Peyer's patch (tissue), 4 donors: ENCODE measurements around the gene IQGAP2. TPM values are rescaled to one million over a fixed set of nuclear protein-coding genes. Genes with fewer than 3 reads are reported as not detected.

Experiments
- DNase-seq, 3 donors: peaks; one replicate each; pipeline ENCODE4 v3.0.0-alpha.2; 2017 to 2019
- H3K27ac ChIP-seq, 4 donors: fragments of 200-600 bp; sonication (generic); one replicate each; pipeline ENCODE4 v1.5.1; 2016 to 2019
- H3K27me3 ChIP-seq, 2 donors: fragments of 200-600 bp; sonication (generic); one replicate each; pipeline ENCODE4 v1.5.1; 2019
- H3K36me3 ChIP-seq, 3 donors: fragments of 200-600 bp; sonication (generic); one replicate each; pipeline ENCODE4 v1.5.1; 2016 to 2019
- H3K4me1 ChIP-seq, 4 donors: fragments of 200-600 bp; sonication (generic); one replicate each; pipeline ENCODE4 v1.5.1; 2016 to 2019
- H3K4me3 ChIP-seq, 4 donors: fragments of 200-600 bp; sonication (generic); 1 replicate in 3 of 4; 2 replicates in 1 of 4; pipeline ENCODE4 v1.5.1; 2016 to 2019; ENCODE audit warnings: mild to moderate bottlenecking in 1 of 4
- H3K9me3 ChIP-seq, 4 donors: fragments of 200-600 bp; sonication (generic); one replicate each; pipeline ENCODE4 v1.5.1; 2016 to 2019; ENCODE audit warnings: mild to moderate bottlenecking in 1 of 4
- POLR2A ChIP-seq, 2 donors: fragments of 450-650 bp; IDR thresholded peaks; one replicate each; pipeline ENCODE4 v1.5.1; 2017; ENCODE audit warnings: antibody characterized with exemption in 2 of 2, mild to moderate bottlenecking in 2 of 2, moderate library complexity in 2 of 2
- total RNA-seq, 4 donors: library from RNA; depleted of rRNA; stranded (reverse); fragments of >200 nt; gene quantifications; one replicate each; pipeline ENCODE4 v1.1.0, GENCODE V29; 2016
- TF ChIP-seq, protein P1 (sequence below), 6 experiments: fragments of 450-650 bp in 4 of 6; fragments of 200-600 bp in 2 of 6; sonication (generic) in 1 of 6; IDR thresholded peaks; one replicate each; pipeline ENCODE4 v1.5.1; 2017 to 2019; ENCODE audit warnings: antibody characterized with exemption in 6 of 6, mild to moderate bottlenecking in 3 of 6, moderate library complexity in 1 of 6

The IQGAP2 gene
- total RNA-seq, 4 donors from 2014 or later = 58.6 to 110 (median 84.7) TPM

GRCh38 chr5:76379855-76380254 lies 23.2 kb upstream of the IQGAP2 start:
- Histone ChIP-seq H3K4me1 (peaks cover 0 to 14% (median 0%) of the 10 kb centered on the region in 4 donors), H3K4me3 (no peak overlapping the region), H3K36me3 (no peaks in the 10 kb centered on the region), H3K27me3 (no peaks in the 10 kb centered on the region), H3K9me3 (no peaks in the 10 kb centered on the region), H3K27ac (no peak overlapping the region)
- TF ChIP-seq, protein P1, sequence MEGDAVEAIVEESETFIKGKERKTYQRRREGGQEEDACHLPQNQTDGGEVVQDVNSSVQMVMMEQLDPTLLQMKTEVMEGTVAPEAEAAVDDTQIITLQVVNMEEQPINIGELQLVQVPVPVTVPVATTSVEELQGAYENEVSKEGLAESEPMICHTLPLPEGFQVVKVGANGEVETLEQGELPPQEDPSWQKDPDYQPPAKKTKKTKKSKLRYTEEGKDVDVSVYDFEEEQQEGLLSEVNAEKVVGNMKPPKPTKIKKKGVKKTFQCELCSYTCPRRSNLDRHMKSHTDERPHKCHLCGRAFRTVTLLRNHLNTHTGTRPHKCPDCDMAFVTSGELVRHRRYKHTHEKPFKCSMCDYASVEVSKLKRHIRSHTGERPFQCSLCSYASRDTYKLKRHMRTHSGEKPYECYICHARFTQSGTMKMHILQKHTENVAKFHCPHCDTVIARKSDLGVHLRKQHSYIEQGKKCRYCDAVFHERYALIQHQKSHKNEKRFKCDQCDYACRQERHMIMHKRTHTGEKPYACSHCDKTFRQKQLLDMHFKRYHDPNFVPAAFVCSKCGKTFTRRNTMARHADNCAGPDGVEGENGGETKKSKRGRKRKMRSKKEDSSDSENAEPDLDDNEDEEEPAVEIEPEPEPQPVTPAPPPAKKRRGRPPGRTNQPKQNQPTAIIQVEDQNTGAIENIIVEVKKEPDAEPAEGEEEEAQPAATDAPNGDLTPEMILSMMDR (IDR thresholded peaks at IDR 0.05) = no peak
- TF ChIP-seq POLR2A (IDR thresholded peaks at IDR 0.05) = no peak
- DNase-seq = no peak

GRCh38 chr5:76380346-76381066 lies 22.6 kb upstream of the IQGAP2 start:
- DNase-seq = no peak
- Histone ChIP-seq H3K4me1 (peaks cover 0 to 14% (median 0%) of the 10 kb centered on the region in 4 donors), H3K4me3 (no peak overlapping the region), H3K27me3 (no peaks in the 10 kb centered on the region), H3K9me3 (no peaks in the 10 kb centered on the region), H3K27ac (peak overlapping the region in 1 of 4 donors; percentile 9), H3K36me3 (no peaks in the 10 kb centered on the region)
- TF ChIP-seq, protein P1 (IDR thresholded peaks at IDR 0.05) = no peak
- TF ChIP-seq POLR2A (IDR thresholded peaks at IDR 0.05) = no peak

- no peak overlapping the region for H3K27ac ChIP-seq
- no peaks in the 10 kb centered on the region for H3K27me3 ChIP-seq
- no peaks in the 10 kb centered on the region for H3K36me3 ChIP-seq
- DNase-seq = no peak
- H3K4me3 ChIP-seq = no peak overlapping the region
- H3K9me3 ChIP-seq = no peaks in the 10 kb centered on the region
- no peak for TF ChIP-seq POLR2A (IDR thresholded peaks at IDR 0.05)
- TF ChIP-seq, protein P1 (IDR thresholded peaks at IDR 0.05) = no peak
- H3K4me1 ChIP-seq = peaks cover 0 to 14% (median 0%) of the 10 kb centered on the region in 4 donors
These were observed 19.8 kb upstream of the IQGAP2 start for GRCh38 chr5:76383126-76383832.

DNA sequence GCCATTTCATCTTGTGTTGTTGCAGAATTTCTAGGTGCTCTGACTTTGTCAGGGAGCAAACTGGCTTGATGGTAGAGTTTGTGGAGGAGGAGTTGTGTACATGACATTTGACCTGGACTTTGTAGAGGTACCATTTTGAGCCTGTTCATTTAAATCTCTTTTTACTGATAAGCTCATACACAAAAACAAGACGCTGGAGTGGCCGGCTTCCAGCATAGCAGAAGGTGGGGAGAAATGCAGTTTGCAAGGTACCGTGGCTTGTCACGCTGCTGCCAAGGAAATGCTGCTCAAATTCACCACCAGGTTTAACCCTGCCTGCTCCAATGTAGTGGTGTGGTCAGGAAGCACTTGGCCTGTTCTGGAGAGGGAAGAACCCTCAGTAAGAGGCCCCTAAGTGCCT lies 18.9 kb upstream of the IQGAP2 start:
- no peaks in the 10 kb centered on the region for H3K27me3 ChIP-seq
- H3K36me3 ChIP-seq = no peaks in the 10 kb centered on the region
- no peak for DNase-seq
- no peaks in the 10 kb centered on the region for H3K9me3 ChIP-seq
- H3K4me3 ChIP-seq = no peak overlapping the region
- H3K27ac ChIP-seq = no peak overlapping the region
- TF ChIP-seq, protein P1 (IDR thresholded peaks at IDR 0.05) = no peak
- no peak for TF ChIP-seq POLR2A (IDR thresholded peaks at IDR 0.05)
- H3K4me1 ChIP-seq = peaks cover 0 to 14% (median 0%) of the 10 kb centered on the region in 4 donors

DNA sequence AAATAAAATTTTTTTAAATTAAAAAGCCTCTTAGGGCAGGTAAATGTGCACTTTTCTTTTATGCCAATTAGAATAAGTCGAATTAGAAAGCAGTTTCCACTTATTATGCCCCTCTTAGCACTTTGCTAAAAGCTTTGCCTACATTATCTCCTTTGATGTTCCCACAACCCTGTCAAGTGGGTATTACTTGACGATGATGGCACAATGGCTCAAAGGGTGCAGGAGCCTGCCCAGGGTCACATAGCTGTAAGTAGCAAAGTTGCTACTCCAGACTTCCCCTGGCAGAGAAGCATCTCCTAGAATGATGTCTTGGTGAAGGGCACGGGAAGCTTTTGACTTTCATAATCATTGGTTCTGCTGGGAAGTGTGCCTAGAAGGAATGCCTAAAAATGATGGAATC lies 18.4 kb upstream of the IQGAP2 start:
- DNase-seq = no peak
- H3K27me3 ChIP-seq = no peaks in the 10 kb centered on the region
- H3K36me3 ChIP-seq = no peaks in the 10 kb centered on the region
- TF ChIP-seq POLR2A (IDR thresholded peaks at IDR 0.05) = no peak
- no peaks in the 10 kb centered on the region for H3K9me3 ChIP-seq
- peaks cover 0 to 10% (median 0%) of the 10 kb centered on the region in 4 donors for H3K4me1 ChIP-seq
- no peak overlapping the region for H3K4me3 ChIP-seq
- H3K27ac ChIP-seq = no peak overlapping the region

DNA sequence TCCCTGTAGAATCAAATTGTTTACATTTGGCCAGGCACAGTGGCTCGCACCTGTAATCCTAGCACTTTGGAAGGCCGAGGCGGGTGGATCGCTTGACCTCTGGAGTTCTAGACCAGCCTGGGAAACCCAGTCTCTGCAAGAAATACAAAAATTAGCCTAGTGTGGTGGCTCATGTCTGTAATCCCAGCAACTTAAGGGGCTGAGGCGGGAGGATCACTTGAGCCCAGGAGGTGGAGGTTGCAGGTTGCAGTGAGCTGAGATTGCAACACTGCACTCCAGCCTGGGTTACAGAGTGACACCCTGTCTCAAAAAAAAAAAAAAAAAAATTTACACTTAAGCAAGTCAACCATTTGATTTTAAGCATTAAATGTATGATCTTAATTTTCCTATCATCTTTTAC lies 17.5 kb upstream of the IQGAP2 start:
- no peak overlapping the region for H3K4me3 ChIP-seq
- H3K27ac ChIP-seq = no peak overlapping the region
- peaks cover 0 to 2% (median 0%) of the 10 kb centered on the region in 4 donors for H3K4me1 ChIP-seq
- H3K36me3 ChIP-seq = no peaks in the 10 kb centered on the region
- TF ChIP-seq, protein P1 (IDR thresholded peaks at IDR 0.05) = no peak
- TF ChIP-seq POLR2A (IDR thresholded peaks at IDR 0.05) = no peak
- no peaks in the 10 kb centered on the region for H3K9me3 ChIP-seq
- DNase-seq = no peak
- no peaks in the 10 kb centered on the region for H3K27me3 ChIP-seq
